A673 (cell line): Measurements from ENCODE around the gene ABTB1.

ENCODE experiments used
- CTCF ChIP-seq: fragments of 300-800, 200-600 bp; sonication (generic); conservative IDR thresholded peaks from 2 replicates; pipeline ENCODE4 v1.5.1; 2017; ENCODE audit warnings: low read depth, mild to moderate bottlenecking, antibody characterized with exemption, low read length, moderate library complexity, mixed read lengths
- EZH2 ChIP-seq: fragments of 200-600 bp; sonication (generic); IDR thresholded peaks from 2 replicates; pipeline ENCODE4 v1.6.1; 2017; ENCODE audit warnings: borderline replicate concordance, low read depth, mild to moderate bottlenecking, mixed read lengths, antibody characterized with exemption, low read length; ENCODE audit not compliant: poor library complexity, severe bottlenecking

- TF ChIP-seq CTCF (no peak), EZH2 (no peak)
Observed at GRCh38 chr3:127697551-127698240, 24.9 kb downstream of the ABTB1 start.
